ENCODE measurements around the gene KMT2E.

GRCh38 chr7:105065104-105065503 is 51.1 kb downstream of the KMT2E start:
- TF ChIP-seq CTCF (IDR thresholded peaks at IDR 0.05) (no peak), ZFX (IDR thresholded peaks at IDR 0.05; ENCODE audit: borderline replicate concordance) (no peak)
